Activated T-cell treated with anti-CD3 and anti-CD28 coated beads, Interleukin-2, amount 50 U/mL, for 72 hours (primary cell): ENCODE measurements around the gene CDKN1B. TPM values are rescaled to one million over a fixed set of nuclear protein-coding genes. Genes with fewer than 3 reads are reported as not detected.

Experiments used
- ATAC-seq, 2 donors: fragments of 150-1000 bp; cut with Tn5 transposase; replicated peaks in 1 of 2; 2 replicates each; pipeline ENCODE4 v1.10.0; 2021; ENCODE audit warnings: moderate library complexity in 2 of 2, mild to moderate bottlenecking in 1 of 2
- DNase-seq, 2 donors: peaks; one replicate each; pipeline ENCODE4 v3.0.0; 2021 to 2022; ENCODE audit warnings: mixed read lengths in 1 of 2
- H3K27ac Mint-ChIP-seq: one replicate; pipeline ENCODE4 v1.8.0; 2022; ENCODE audit warnings: mild to moderate bottlenecking, moderate library complexity, mixed read lengths
- H3K27me3 Mint-ChIP-seq: one replicate; pipeline ENCODE4 v1.8.0; 2022; ENCODE audit warnings: low read depth, mixed read lengths
- H3K36me3 Mint-ChIP-seq, 2 donors: one replicate each; pipeline ENCODE4 v1.8.0; 2022; ENCODE audit warnings: mixed read lengths in 2 of 2, mild to moderate bottlenecking in 1 of 2; ENCODE audit not compliant: insufficient read depth in 2 of 2
- H3K4me1 Mint-ChIP-seq: one replicate; pipeline ENCODE4 v1.8.0; 2022; ENCODE audit warnings: low read depth, mixed read lengths
- H3K4me3 Mint-ChIP-seq, 2 donors: one replicate each; pipeline ENCODE4 v1.8.0; 2022; ENCODE audit warnings: mild to moderate bottlenecking in 2 of 2, mixed read lengths in 2 of 2, moderate library complexity in 2 of 2
- H3K9me3 Mint-ChIP-seq, 2 donors: one replicate each; pipeline ENCODE4 v1.8.0; 2022; ENCODE audit warnings: mixed read lengths in 2 of 2
- total RNA-seq, 2 donors: library from RNA; stranded (reverse); gene quantifications; one replicate each; pipeline ENCODE4 v1.2.3, GENCODE V29; 2022

CDKN1B gene
- total RNA-seq, 2 donors from 2014 or later, result 54.2 to 67.2 TPM

DNA sequence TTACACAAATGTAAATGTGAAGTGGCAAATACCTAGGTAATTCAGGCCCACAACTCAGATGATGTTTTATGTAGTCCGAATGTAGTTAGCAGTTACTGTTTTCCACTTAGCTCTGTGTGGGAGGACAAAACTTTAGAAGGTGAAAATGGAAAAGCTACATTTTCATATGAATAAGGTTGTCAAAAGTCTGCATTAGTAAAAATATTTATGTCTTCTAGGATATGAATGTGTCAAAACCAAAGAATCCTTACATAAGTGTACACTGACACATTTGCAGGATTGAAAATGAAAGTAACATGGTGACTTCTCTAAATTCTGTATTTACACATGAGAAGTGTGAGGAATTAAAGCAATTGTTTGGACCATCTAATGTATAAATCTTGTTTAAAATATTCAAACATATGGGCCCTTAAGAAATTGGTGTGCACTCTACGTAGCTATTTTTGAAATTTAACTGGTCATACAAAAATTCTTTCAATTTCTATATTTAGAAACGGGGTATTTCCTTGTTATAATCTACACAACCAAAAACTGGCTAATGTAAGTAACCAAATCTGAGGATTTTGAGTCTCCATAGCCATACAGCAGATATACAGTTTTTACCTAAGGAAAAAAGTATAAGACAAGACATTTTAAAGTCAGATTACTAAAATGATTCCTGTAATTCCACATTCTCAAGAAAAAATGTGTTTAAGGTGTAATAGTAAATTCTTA lies 5.4 kb downstream of the CDKN1B start:
- ATAC-seq, result no peak
- no peak for DNase-seq
- Mint-ChIP-seq H3K9me3 (no peaks in the 10 kb centered on the region), H3K36me3 (peaks cover 45 to 53% of the 10 kb centered on the region in 2 donors), H3K27me3 (no peaks in the 10 kb centered on the region), H3K4me3 (peak overlapping the region; percentile 98), H3K27ac (peak overlapping the region; percentile 99), H3K4me1 (peaks cover 34% of the 10 kb centered on the region)

DNA sequence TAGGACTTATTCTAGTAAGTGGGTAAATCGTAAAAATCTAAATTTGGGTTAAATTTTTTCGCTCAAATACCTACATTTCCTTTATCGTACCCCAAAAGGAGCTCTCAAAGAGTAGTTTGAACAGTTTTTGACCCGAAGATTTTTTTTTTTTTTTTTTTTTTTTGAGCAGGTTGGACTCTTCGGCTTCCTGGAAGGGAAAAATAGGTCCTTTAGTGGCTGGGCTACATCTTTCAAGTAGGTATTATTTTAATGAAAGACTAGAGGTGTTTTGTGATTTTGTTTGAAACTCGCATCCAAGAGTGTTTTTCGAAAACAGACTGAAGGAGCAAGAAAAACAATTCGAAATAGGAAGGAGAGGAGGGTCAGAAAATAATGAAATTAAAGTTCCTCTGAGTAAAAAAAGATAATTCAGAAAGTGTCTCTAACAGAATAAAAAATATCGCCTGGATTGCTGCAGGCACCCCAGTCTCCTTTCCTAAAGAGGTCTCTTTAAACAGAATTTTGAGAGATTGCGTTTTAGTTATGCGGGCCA lies 6.0 kb downstream of the CDKN1B start:
- ATAC-seq, result no peak
- peak overlapping the region; percentile 99 for H3K27ac Mint-ChIP-seq
- peak overlapping the region; percentile 98 for H3K4me3 Mint-ChIP-seq
- H3K4me1 Mint-ChIP-seq, result peaks cover 40% of the 10 kb centered on the region
- peaks cover 44 to 50% of the 10 kb centered on the region in 2 donors for H3K36me3 Mint-ChIP-seq
- DNase-seq, result no peak
- no peaks in the 10 kb centered on the region for H3K9me3 Mint-ChIP-seq
- no peaks in the 10 kb centered on the region for H3K27me3 Mint-ChIP-seq

DNA sequence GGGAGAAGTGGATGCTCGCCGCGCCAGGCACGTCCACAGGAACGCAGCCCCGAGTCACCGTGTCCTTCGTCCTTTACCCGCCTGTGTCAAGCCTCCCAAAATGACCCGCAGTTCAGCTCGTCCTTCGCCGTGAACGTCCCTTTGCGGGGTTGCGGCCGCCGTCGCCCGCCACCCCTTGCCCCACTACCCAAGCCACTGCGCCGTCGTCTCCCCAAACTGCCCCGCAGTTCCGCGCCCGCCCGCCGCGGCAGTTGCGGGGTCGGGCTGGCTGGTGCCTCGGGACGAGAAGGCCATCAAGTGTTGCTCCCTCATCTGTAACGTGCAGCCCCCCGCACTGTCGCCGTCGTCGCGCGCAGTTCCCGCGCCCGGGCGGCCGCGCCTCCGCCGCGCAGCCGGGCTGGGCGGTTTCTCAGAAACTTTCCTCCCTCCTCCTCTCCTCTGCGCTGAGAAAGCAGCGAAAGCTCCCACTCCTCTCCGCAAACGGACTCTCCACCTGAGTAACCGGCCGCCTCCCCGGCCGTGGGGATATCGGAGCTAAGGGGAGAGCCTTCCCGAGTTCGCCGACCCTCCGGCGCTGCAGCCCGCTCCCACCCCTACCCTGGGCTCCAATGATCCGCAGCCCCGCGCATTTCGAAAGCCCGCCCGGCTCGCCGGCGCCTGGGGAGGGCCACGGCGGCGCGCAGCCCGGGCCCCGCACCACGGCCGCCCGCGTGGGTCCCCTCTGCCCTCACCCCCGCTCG lies 6.7 kb downstream of the CDKN1B start:
- Mint-ChIP-seq H3K4me1 (peaks cover 46% of the 10 kb centered on the region), H3K36me3 (peaks cover 38 to 49% of the 10 kb centered on the region in 2 donors)
- ATAC-seq, result peak; percentile 1 to 2

DNA sequence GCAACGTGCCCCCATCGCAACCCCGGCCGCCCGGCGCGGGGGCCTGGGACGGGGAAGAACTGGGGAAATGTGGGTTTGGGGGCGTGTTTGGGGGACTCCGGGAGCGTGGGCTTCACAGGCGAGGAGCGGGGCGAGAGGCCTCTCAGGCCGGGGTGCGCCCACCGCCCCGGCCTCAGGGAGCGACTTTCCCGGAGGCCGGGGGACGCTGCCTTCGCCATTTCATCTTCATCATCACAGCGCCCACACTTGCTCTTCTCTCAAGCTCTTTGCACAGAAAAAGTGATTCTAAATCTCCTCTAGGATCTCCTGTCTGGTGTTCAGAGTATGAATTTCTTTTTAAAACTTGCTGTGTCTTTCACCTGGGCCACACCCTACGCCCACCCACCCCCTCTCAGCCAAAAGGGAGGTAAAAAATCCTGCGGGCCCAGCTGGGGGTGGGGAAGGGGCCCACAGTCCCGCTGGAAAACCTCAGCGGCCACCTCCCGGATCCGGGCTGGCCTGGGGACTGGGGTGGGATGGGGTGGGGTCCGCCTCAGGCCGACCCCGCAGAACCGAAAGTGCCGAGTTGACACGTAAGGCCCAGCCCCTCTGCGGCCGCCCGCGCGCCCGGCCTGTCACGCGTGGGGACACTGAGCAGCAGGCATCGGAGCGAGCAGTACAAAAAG lies 7.4 kb downstream of the CDKN1B start:
- Mint-ChIP-seq H3K4me1 (peaks cover 51% of the 10 kb centered on the region), H3K9me3 (no peaks in the 10 kb centered on the region), H3K36me3 (peaks cover 31 to 46% of the 10 kb centered on the region in 2 donors), H3K27me3 (no peaks in the 10 kb centered on the region), H3K27ac (peak overlapping the region; percentile 92), H3K4me3 (peak overlapping the region; percentile 96)
- DNase-seq (peak; percentile 34 to 48), ATAC-seq (peak in 1 of 2 donors; percentile 0)

More for the DNA sequence above, 6.7 kb downstream of the CDKN1B start:
- Mint-ChIP-seq H3K27ac (peak overlapping the region; percentile 99), H3K27me3 (no peaks in the 10 kb centered on the region), H3K4me3 (peak overlapping the region; percentile 98), H3K9me3 (no peaks in the 10 kb centered on the region)
- peak; percentile 55 for DNase-seq

DNA sequence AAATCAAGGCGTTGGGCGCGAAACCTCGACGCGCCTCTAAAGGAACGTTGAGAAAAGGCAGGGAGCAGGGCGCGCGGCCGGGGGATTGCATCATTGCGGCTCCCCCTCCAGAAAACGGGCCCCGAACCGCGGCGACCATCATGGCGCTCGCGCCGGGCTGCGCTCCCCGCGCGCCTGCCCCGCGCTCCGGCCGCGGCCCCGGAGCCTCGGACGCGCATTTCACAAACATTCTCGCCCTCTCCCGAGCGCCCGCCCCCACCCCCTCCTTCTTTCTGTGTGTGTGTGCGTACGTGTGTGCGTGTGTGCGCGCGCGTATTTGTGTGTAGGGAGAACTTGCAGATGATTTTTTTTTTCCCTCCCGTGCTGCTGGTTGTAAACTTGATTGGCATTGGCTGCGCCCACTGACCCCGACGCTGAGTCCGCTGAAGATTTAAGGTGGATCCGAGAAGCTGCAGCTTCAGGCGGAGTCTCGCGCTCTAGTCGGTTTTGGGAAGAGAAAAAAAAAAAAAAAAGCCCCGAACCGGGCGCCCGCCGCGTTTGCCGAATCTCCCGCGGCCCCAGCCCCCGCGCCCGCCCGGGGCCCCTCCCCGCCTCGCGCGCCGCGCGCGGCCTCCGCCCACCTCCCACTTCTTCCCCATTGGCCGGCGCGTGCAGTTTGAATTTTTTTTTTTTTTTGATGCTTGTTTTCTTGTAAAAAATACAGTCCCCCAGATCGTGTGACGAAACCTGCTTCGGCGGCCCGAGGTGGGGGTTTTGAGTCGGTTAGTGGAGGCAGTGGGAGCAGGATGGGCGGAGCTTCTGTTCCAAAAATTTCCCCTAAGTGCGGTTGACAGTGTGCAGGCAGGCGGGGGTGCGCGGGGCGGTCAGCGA lies 8.2 kb downstream of the CDKN1B start:
- peaks cover 33 to 39% of the 10 kb centered on the region in 2 donors for H3K36me3 Mint-ChIP-seq

DNA sequence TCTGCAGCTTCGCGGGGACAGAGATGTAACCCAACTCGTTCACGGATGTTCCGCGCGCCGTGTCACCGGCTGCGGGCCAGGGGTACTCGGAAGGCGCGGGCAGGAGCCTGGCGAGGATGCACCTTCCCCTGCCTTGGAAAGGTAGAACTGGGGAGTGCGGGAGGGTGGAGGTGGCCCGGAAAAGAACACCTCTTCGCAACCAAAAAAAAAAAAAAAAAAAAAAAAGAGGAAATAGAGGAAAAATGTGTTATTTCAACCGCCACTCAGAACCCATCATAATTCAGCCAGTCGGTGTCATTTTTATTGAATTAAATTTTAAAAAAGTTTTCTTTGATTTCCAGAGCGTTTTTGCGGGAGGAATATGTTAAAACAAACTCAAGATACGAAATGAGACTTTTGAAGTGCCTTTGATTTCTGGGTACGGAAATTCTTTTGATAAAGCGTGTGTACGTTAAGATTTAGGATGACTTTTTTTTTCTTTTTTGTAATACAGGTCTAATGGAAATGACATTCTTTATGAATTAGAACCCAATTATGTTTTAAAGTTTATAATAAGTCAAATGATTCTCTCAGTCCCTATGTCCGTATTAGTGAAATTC lies 8.9 kb downstream of the CDKN1B start:
- ATAC-seq, result no peak
- DNase-seq, result no peak
- Mint-ChIP-seq H3K27me3 (no peaks in the 10 kb centered on the region), H3K4me1 (peaks cover 51% of the 10 kb centered on the region), H3K4me3 (peak overlapping the region; percentile 96), H3K27ac (peak overlapping the region; percentile 99), H3K9me3 (no peaks in the 10 kb centered on the region), H3K36me3 (peaks cover 27 to 32% of the 10 kb centered on the region in 2 donors)

More for the DNA sequence above, 8.2 kb downstream of the CDKN1B start:
- Mint-ChIP-seq H3K27ac (peak overlapping the region; percentile 99), H3K4me3 (peak overlapping the region; percentile 96), H3K27me3 (no peaks in the 10 kb centered on the region), H3K9me3 (no peaks in the 10 kb centered on the region), H3K4me1 (peaks cover 52% of the 10 kb centered on the region)
- ATAC-seq (peak; percentile 72), DNase-seq (peak; percentile 94 to 96)

DNA sequence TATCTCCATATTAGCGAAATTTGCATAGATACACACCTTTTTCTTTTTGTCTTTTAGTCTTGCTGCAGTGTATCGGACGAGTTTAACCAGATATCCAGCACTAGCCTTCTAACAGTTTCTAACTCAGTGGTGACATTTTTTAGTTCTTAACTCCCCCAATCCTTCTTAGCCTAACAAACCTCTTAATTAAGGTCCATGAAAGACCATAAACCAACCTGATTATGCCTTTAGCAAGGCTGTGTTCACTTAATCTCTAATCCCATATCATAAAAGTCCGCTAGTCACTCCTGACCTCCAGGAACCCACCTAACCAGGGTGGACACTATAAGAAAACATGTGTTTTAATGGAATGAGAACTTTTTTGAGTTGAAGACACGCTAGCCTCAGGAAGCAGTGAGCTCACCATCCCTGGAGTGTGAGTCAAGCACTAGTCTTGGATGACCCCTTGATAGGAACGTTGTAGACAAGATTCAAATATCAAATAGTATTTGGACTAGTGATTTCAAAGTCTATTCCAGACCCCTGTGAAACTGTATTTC lies 9.5 kb downstream of the CDKN1B start:
- no peaks in the 10 kb centered on the region for H3K9me3 Mint-ChIP-seq
- DNase-seq (no peak), ATAC-seq (no peak)
- peak overlapping the region; percentile 96 for H3K4me3 Mint-ChIP-seq
- H3K4me1 Mint-ChIP-seq, result peaks cover 49% of the 10 kb centered on the region
- H3K27ac Mint-ChIP-seq, result peak overlapping the region; percentile 99
- H3K27me3 Mint-ChIP-seq, result no peaks in the 10 kb centered on the region
- peaks cover 25 to 30% of the 10 kb centered on the region in 2 donors for H3K36me3 Mint-ChIP-seq

DNA sequence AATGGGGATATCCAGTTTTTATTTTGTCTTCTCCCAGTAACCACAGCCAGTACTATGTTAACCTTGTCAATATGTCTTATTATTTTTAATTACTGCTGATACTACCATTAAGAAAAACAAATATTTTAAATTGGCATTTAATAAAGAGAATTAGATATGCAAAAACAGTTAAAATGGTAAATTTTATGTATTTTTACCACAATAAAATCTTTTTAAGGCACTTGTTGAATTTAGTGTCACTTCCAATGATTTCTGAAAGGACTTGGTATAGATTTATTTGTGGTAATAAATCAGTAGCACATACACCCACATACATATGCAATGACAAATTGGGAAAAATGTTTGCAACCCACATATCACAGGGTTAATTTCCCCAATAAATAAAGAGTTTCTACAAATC lies 14.0 kb downstream of the CDKN1B start:
- H3K4me3 Mint-ChIP-seq, result no peak overlapping the region
- no peaks in the 10 kb centered on the region for H3K27me3 Mint-ChIP-seq
- H3K27ac Mint-ChIP-seq, result no peak overlapping the region
- no peaks in the 10 kb centered on the region for H3K9me3 Mint-ChIP-seq
- peaks cover 71% of the 10 kb centered on the region for H3K4me1 Mint-ChIP-seq
- DNase-seq (no peak), ATAC-seq (no peak)
- peaks cover 12 to 26% of the 10 kb centered on the region in 2 donors for H3K36me3 Mint-ChIP-seq

DNA sequence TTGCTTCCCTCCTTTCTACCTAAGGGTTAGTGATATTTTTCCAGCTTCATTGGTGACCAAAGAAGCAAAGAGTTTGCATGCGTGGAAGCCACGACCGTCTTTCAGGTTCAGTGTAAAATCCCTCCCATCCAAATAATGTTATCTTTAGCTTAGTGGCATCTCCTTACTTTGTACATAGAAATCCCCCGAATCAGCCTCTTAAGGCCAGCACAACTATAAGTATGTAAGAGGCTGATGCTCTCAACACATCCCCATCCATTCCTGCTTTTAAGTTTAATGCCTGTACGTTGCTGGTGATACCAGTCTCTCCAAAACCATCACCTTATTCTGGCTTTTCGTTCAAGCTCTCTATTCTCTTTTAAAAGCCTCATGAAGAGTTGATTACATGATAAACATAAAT lies 14.6 kb downstream of the CDKN1B start:
- Mint-ChIP-seq H3K4me3 (peak overlapping the region in 1 of 2 donors; percentile 17), H3K36me3 (peaks cover 8 to 23% of the 10 kb centered on the region in 2 donors), H3K27ac (peak overlapping the region; percentile 50), H3K9me3 (no peaks in the 10 kb centered on the region), H3K27me3 (no peaks in the 10 kb centered on the region), H3K4me1 (peaks cover 76% of the 10 kb centered on the region)
- DNase-seq (no peak), ATAC-seq (no peak)

DNA sequence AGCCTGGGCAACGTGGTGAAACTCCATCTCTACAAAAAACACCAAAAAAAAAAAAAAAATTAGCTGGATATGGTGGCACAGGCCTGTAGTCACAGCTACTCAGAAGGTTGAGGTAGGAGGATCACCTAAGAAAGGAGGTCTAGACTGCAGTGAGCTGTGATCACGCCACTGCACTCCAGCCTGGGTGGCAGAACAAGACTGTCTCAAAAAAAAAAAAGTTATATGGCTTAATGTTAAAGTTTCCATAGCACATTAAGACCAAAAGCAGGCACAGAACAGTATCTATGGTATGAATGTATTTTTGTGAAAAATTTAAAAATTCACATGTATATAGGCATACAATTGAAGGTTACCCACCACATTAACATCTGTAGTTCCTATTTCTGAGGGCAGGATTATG lies 15.9 kb downstream of the CDKN1B start:
- Mint-ChIP-seq H3K36me3 (peaks cover 5 to 20% of the 10 kb centered on the region in 2 donors), H3K9me3 (no peaks in the 10 kb centered on the region), H3K4me3 (no peak overlapping the region), H3K4me1 (peaks cover 78% of the 10 kb centered on the region), H3K27me3 (no peaks in the 10 kb centered on the region), H3K27ac (no peak overlapping the region)
- DNase-seq (no peak), ATAC-seq (no peak)

DNA sequence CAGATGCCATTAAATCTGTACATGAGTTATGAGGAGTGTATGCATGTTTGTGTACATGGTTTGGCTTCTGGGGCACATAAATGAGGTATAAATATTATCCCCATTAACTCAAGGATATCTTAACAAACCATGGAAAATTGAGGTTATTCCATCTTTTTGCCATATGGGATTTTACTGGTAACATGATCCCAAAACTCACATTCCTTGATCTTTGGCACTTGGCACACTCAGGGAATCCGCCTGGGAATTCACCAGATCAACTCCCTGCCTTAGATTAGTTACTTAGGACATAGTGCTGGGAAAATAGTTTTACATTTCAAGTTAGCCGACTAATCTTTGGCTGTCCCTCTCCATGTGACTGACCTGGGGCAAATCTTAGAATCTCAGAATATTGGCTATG lies 16.9 kb downstream of the CDKN1B start:
- ATAC-seq (no peak), DNase-seq (no peak)
- no peaks in the 10 kb centered on the region for H3K27me3 Mint-ChIP-seq
- no peaks in the 10 kb centered on the region for H3K9me3 Mint-ChIP-seq
- H3K36me3 Mint-ChIP-seq, result peaks cover 4 to 14% of the 10 kb centered on the region in 2 donors
- H3K4me1 Mint-ChIP-seq, result peaks cover 69% of the 10 kb centered on the region
- peak overlapping the region; percentile 32 for H3K27ac Mint-ChIP-seq
- peak overlapping the region in 1 of 2 donors; percentile 19 for H3K4me3 Mint-ChIP-seq
